B cell (primary cell): ENCODE data around the gene NMNAT2.

Source experiments
- CTCF ChIP-seq: fragments of 200-600 bp; IDR thresholded peaks from one replicate; pipeline ENCODE4 v1.8.0; 2022; ENCODE audit warnings: antibody characterized with exemption, mild to moderate bottlenecking
- EZH2 ChIP-seq: IDR thresholded peaks from 2 replicates; pipeline ENCODE4 v1.6.1; 2012; ENCODE audit warnings: borderline replicate concordance, low read depth, mild to moderate bottlenecking, moderate library complexity, low read length; ENCODE audit not compliant: insufficient read depth, poor library complexity, severe bottlenecking

- no peak for TF ChIP-seq CTCF
- TF ChIP-seq EZH2: no peak
Measured at GRCh38 chr1:183289051-183289496, 129.1 kb downstream of the NMNAT2 start.
